GM18517 (cell line): ENCODE data around the gene TYMS.
A peak's percentile ranks its signal among the peaks of the same experiment; 100 is the strongest.
"Not testable (repeated sequence)": the region's sequence is repeated elsewhere in the genome, so short reads cannot be mapped to it uniquely, and the experiment has no call there.

Source experiments
- ATAC-seq: cut with Tn5 transposase; IDR thresholded peaks from one replicate; pipeline ENCODE4 v1.9.1; 2021; ENCODE audit warnings: mild to moderate bottlenecking, moderate library complexity; ENCODE audit not compliant: unreplicated experiment

Gene TYMS

GRCh38 chr18:676736-677135, 19.3 kb downstream of the TYMS start:
- ATAC-seq, result no peak

GRCh38 chr18:677145-677544, 19.7 kb downstream of the TYMS start:
- ATAC-seq, result peak; percentile 62

GRCh38 chr18:677951-678381, 20.5 kb downstream of the TYMS start:
- ATAC-seq, result no peak

GRCh38 chr18:678482-679182, 21.2 kb downstream of the TYMS start:
- ATAC-seq, result no peak

- ATAC-seq, result no peak
Measured at GRCh38 chr18:679516-679915, 22.1 kb downstream of the TYMS start.

- ATAC-seq, result no peak
Measured at GRCh38 chr18:680392-680791, 22.9 kb downstream of the TYMS start.

- ATAC-seq, result no peak
Measured at GRCh38 chr18:681985-682384, 24.5 kb downstream of the TYMS start.

GRCh38 chr18:682416-682815, 25.0 kb downstream of the TYMS start:
- not testable (repeated sequence) for ATAC-seq

GRCh38 chr18:682833-683232, 25.4 kb downstream of the TYMS start:
- no peak for ATAC-seq

GRCh38 chr18:683531-683930, 26.1 kb downstream of the TYMS start:
- ATAC-seq, result no peak

- no peak for ATAC-seq
Measured at GRCh38 chr18:685438-685837, 28.0 kb downstream of the TYMS start.

- no peak for ATAC-seq
Measured at GRCh38 chr18:686339-687111, 29.1 kb downstream of the TYMS start.

- ATAC-seq, result no peak
Measured at GRCh38 chr18:688323-688722, 30.9 kb downstream of the TYMS start.

- no peak for ATAC-seq
Measured at GRCh38 chr18:692824-693223, 35.4 kb downstream of the TYMS start.

- no peak for ATAC-seq
Measured at GRCh38 chr18:693466-694187, 36.2 kb downstream of the TYMS start.

GRCh38 chr18:697012-697411, 39.6 kb downstream of the TYMS start:
- no peak for ATAC-seq

- ATAC-seq, result no peak
Measured at GRCh38 chr18:697800-698199, 40.3 kb downstream of the TYMS start.

GRCh38 chr18:703213-703967, 45.9 kb downstream of the TYMS start:
- ATAC-seq, result no peak

- no peak for ATAC-seq
Measured at GRCh38 chr18:706405-706804, 49.0 kb downstream of the TYMS start.

- no peak for ATAC-seq
Measured at GRCh38 chr18:708096-708495, 50.6 kb downstream of the TYMS start.

- no peak for ATAC-seq
Measured at GRCh38 chr18:709771-710170, 52.3 kb downstream of the TYMS start.
